Measurements from ENCODE around the gene KLHDC1. TPM values are rescaled to one million over a fixed set of nuclear protein-coding genes. Genes with fewer than 3 reads are reported as not detected.
A peak's percentile ranks its signal among the peaks of the same experiment; 100 is the strongest.
"Not testable (repeated sequence)": the region's sequence is repeated elsewhere in the genome, so short reads cannot be mapped to it uniquely, and the experiment has no call there.

KLHDC1 gene
- total RNA-seq: 1 to 10 TPM; 5.1 to 5.5 TPM

- no peaks in the 10 kb centered on the region for H3K9me3 Mint-ChIP-seq
- peaks cover 0 to 3% of the 10 kb centered on the region in 2 donors for H3K36me3 Mint-ChIP-seq (ENCODE audit: insufficient read depth in 2 of 2)
- no peaks in the 10 kb centered on the region for H3K27me3 Mint-ChIP-seq (ENCODE audit: low read depth)
- peaks cover 58% of the 10 kb centered on the region for H3K4me1 Mint-ChIP-seq (ENCODE audit: low read depth)
- peak within 1 kb of the TSS; percentile 92 for H3K27ac Mint-ChIP-seq
- peak within 1 kb of the TSS; percentile 75 to 91 for H3K4me3 Mint-ChIP-seq
- ATAC-seq (replicated peaks in 1 of 2) (peak; percentile 77 to 86), DNase-seq (peak; percentile 84 to 87)
Observed at GRCh38 chr14:49692811-49693734, at the start of gene KLHDC1. TSS of gene KLHDC1 (plus strand) at chr14:49693120. CDS start at chr14:49693195, 75 bp downstream.

GRCh38 chr14:49653508-49653907 lies 39.4 kb upstream of the KLHDC1 start:
- no peaks in the 10 kb centered on the region for H3K4me1 Mint-ChIP-seq (ENCODE audit: low read depth)
- no peaks in the 10 kb centered on the region for H3K27me3 Mint-ChIP-seq (ENCODE audit: low read depth)
- no peak overlapping the region for H3K27ac Mint-ChIP-seq
- peaks cover 2 to 4% of the 10 kb centered on the region in 2 donors for H3K36me3 Mint-ChIP-seq (ENCODE audit: insufficient read depth in 2 of 2)
- no peak overlapping the region for H3K4me3 Mint-ChIP-seq
- DNase-seq (no peak), ATAC-seq (replicated peaks in 1 of 2) (no peak)
- H3K9me3 Mint-ChIP-seq: no peaks in the 10 kb centered on the region

- no peak for DNase-seq
- Mint-ChIP-seq H3K27ac (no peak overlapping the region), H3K4me3 (no peak overlapping the region), H3K4me1 (ENCODE audit: low read depth) (no peaks in the 10 kb centered on the region), H3K27me3 (ENCODE audit: low read depth) (no peaks in the 10 kb centered on the region), H3K36me3 (ENCODE audit: insufficient read depth in 2 of 2) (peaks cover 2 to 4% of the 10 kb centered on the region in 2 donors), H3K9me3 (no peaks in the 10 kb centered on the region)
- ATAC-seq (replicated peaks in 1 of 2): no peak
Observed at GRCh38 chr14:49654511-49654910, 38.4 kb upstream of the KLHDC1 start.

GRCh38 chr14:49657500-49657899 lies 35.4 kb upstream of the KLHDC1 start:
- H3K36me3 Mint-ChIP-seq (ENCODE audit: insufficient read depth in 2 of 2); ATAC-seq (replicated peaks in 1 of 2); H3K4me1 Mint-ChIP-seq (ENCODE audit: low read depth); H3K9me3 Mint-ChIP-seq; H3K4me3 Mint-ChIP-seq; DNase-seq; H3K27me3 Mint-ChIP-seq (ENCODE audit: low read depth); H3K27ac Mint-ChIP-seq: not testable (repeated sequence)

GRCh38 chr14:49659526-49660455 lies 33.1 kb upstream of the KLHDC1 start:
- no peak for DNase-seq
- no peak for ATAC-seq (replicated peaks in 1 of 2)
- Mint-ChIP-seq H3K4me1 (ENCODE audit: low read depth) (no peaks in the 10 kb centered on the region), H3K9me3 (no peaks in the 10 kb centered on the region), H3K27ac (no peak overlapping the region), H3K4me3 (no peak overlapping the region), H3K36me3 (ENCODE audit: insufficient read depth in 2 of 2) (peaks cover 0 to 10% of the 10 kb centered on the region in 2 donors), H3K27me3 (ENCODE audit: low read depth) (no peaks in the 10 kb centered on the region)

- DNase-seq (no peak), ATAC-seq (replicated peaks in 1 of 2) (no peak)
- Mint-ChIP-seq H3K4me3 (no peak overlapping the region), H3K9me3 (no peaks in the 10 kb centered on the region), H3K27ac (no peak overlapping the region), H3K27me3 (ENCODE audit: low read depth) (no peaks in the 10 kb centered on the region), H3K36me3 (ENCODE audit: insufficient read depth in 2 of 2) (peaks cover 8 to 32% of the 10 kb centered on the region in 2 donors), H3K4me1 (ENCODE audit: low read depth) (no peaks in the 10 kb centered on the region)
Observed at GRCh38 chr14:49670475-49670874, 22.4 kb upstream of the KLHDC1 start.

- H3K4me3 Mint-ChIP-seq: no peak overlapping the region
- ATAC-seq (replicated peaks in 1 of 2) (no peak), DNase-seq (no peak)
- no peaks in the 10 kb centered on the region for H3K4me1 Mint-ChIP-seq (ENCODE audit: low read depth)
- peaks cover 0 to 1% of the 10 kb centered on the region in 2 donors for H3K9me3 Mint-ChIP-seq
- no peak overlapping the region for H3K27ac Mint-ChIP-seq
- H3K27me3 Mint-ChIP-seq (ENCODE audit: low read depth): no peaks in the 10 kb centered on the region
- peaks cover 11 to 32% of the 10 kb centered on the region in 2 donors for H3K36me3 Mint-ChIP-seq (ENCODE audit: insufficient read depth in 2 of 2)
Observed at GRCh38 chr14:49673586-49673985, 19.3 kb upstream of the KLHDC1 start.

GRCh38 chr14:49677643-49678042 lies 15.3 kb upstream of the KLHDC1 start:
- peaks cover 16 to 47% of the 10 kb centered on the region in 2 donors for H3K36me3 Mint-ChIP-seq (ENCODE audit: insufficient read depth in 2 of 2)
- H3K4me1 Mint-ChIP-seq (ENCODE audit: low read depth): peaks cover 12% of the 10 kb centered on the region
- H3K9me3 Mint-ChIP-seq: peaks cover 0 to 1% of the 10 kb centered on the region in 2 donors
- no peak overlapping the region for H3K4me3 Mint-ChIP-seq
- H3K27me3 Mint-ChIP-seq (ENCODE audit: low read depth): no peaks in the 10 kb centered on the region
- ATAC-seq (replicated peaks in 1 of 2) (no peak), DNase-seq (no peak)
- no peak overlapping the region for H3K27ac Mint-ChIP-seq

- H3K4me3 Mint-ChIP-seq: no peak overlapping the region
- peaks cover 0 to 1% of the 10 kb centered on the region in 2 donors for H3K9me3 Mint-ChIP-seq
- ATAC-seq (replicated peaks in 1 of 2): peak in 1 of 2 donors; percentile 44
- H3K4me1 Mint-ChIP-seq (ENCODE audit: low read depth): peaks cover 12% of the 10 kb centered on the region
- no peak for DNase-seq
- H3K36me3 Mint-ChIP-seq (ENCODE audit: insufficient read depth in 2 of 2): peaks cover 9 to 39% of the 10 kb centered on the region in 2 donors
- no peak overlapping the region for H3K27ac Mint-ChIP-seq
- H3K27me3 Mint-ChIP-seq (ENCODE audit: low read depth): no peaks in the 10 kb centered on the region
Observed at GRCh38 chr14:49679271-49679670, 13.6 kb upstream of the KLHDC1 start.

- no peak for DNase-seq
- H3K4me3 Mint-ChIP-seq: peak overlapping the region; percentile 88 to 92
- H3K27ac Mint-ChIP-seq: peak overlapping the region; percentile 77
- no peaks in the 10 kb centered on the region for H3K9me3 Mint-ChIP-seq
- no peak for ATAC-seq (replicated peaks in 1 of 2)
- H3K4me1 Mint-ChIP-seq (ENCODE audit: low read depth): peaks cover 36% of the 10 kb centered on the region
- H3K27me3 Mint-ChIP-seq (ENCODE audit: low read depth): no peaks in the 10 kb centered on the region
- H3K36me3 Mint-ChIP-seq (ENCODE audit: insufficient read depth in 2 of 2): peaks cover 2 to 13% of the 10 kb centered on the region in 2 donors
Observed at GRCh38 chr14:49686425-49686824, 6.5 kb upstream of the KLHDC1 start.

GRCh38 chr14:49687942-49688700 lies 4.8 kb upstream of the KLHDC1 start, which contains the start of gene POLE2:
TSS of gene POLE2 (minus strand) at chr14:49688214. CDS start at chr14:49688203, 11 bp downstream.
- peak within 1 kb of the TSS; percentile 88 to 92 for H3K4me3 Mint-ChIP-seq
- peak; percentile 87 to 91 for ATAC-seq (replicated peaks in 1 of 2)
- H3K9me3 Mint-ChIP-seq: no peaks in the 10 kb centered on the region
- DNase-seq: peak; percentile 87 to 89
- H3K36me3 Mint-ChIP-seq (ENCODE audit: insufficient read depth in 2 of 2): peaks cover 5 to 6% of the 10 kb centered on the region in 2 donors
- no peaks in the 10 kb centered on the region for H3K27me3 Mint-ChIP-seq (ENCODE audit: low read depth)
- peak within 1 kb of the TSS; percentile 91 for H3K27ac Mint-ChIP-seq
- H3K4me1 Mint-ChIP-seq (ENCODE audit: low read depth): peaks cover 50% of the 10 kb centered on the region

GRCh38 chr14:49688701-49689030 lies 4.3 kb upstream of the KLHDC1 start:
- Mint-ChIP-seq H3K9me3 (no peaks in the 10 kb centered on the region), H3K27ac (peak overlapping the region; percentile 91), H3K27me3 (ENCODE audit: low read depth) (no peaks in the 10 kb centered on the region), H3K4me1 (ENCODE audit: low read depth) (peaks cover 50% of the 10 kb centered on the region), H3K4me3 (peak overlapping the region; percentile 88 to 92), H3K36me3 (ENCODE audit: insufficient read depth in 2 of 2) (peaks cover 5 to 6% of the 10 kb centered on the region in 2 donors)
- DNase-seq (no peak), ATAC-seq (replicated peaks in 1 of 2) (no peak)
